IMR-90 (cell line): Measurements from ENCODE around the gene CCDC61. TPM values are rescaled to one million over a fixed set of nuclear protein-coding genes. Genes with fewer than 3 reads are reported as not detected.

ENCODE experiments used
- ATAC-seq: fragments of 200-7000 bp; cut with Tn5 transposase; 2 replicates; pipeline ENCODE4 v1.9.1; 2020; ENCODE audit warnings: low read depth, mild to moderate bottlenecking, moderate library complexity
- BruUV-seq: library from RNA; stranded (reverse); fragments of 400-500 nt; replicated peaks from 2 replicates; lab custom pipeline; 2021; lab: Mats Ljungman, UMichigan
- CTCF ChIA-PET: fragments of 300-600 bp; formaldehyde crosslinking; extraction: SDS; loops from one replicate; lab custom pipeline; 2021; ENCODE audit warnings: antibody characterized with exemption; lab: Yijun Ruan, JAX
- POLR2A ChIA-PET: fragments of 300-600 bp; sonication (Branson Sonifier 250); formaldehyde crosslinking; loops from one replicate; lab custom pipeline; 2022; ENCODE audit warnings: antibody characterized with exemption; ENCODE audit not compliant: unreplicated experiment; lab: Charles Lee
- DNase-seq: peaks from one replicate; pipeline ENCODE4 v3.0.0; 2013
- H2AFZ ChIP-seq: replicated peaks from 2 replicates; pipeline ENCODE3; 2013; ENCODE audit warnings: low read length, mild to moderate bottlenecking; ENCODE audit not compliant: poor library complexity
- H2AK5ac ChIP-seq: 2 replicates; pipeline ENCODE4 v1.6.1; 2013; ENCODE audit warnings: low read depth, low read length, inconsistent platforms
- H2AK9ac ChIP-seq: replicated peaks from 2 replicates; pipeline ENCODE3; 2013; ENCODE audit warnings: mild to moderate bottlenecking, low read depth, low read length, moderate library complexity; ENCODE audit not compliant: poor library complexity
- H2BK120ac ChIP-seq: 2 replicates; pipeline ENCODE4 v1.6.1; 2013; ENCODE audit warnings: low read depth, low read length, inconsistent platforms
- H2BK15ac ChIP-seq: 3 replicates; pipeline ENCODE4 v1.6.1; 2013; ENCODE audit warnings: low read depth, low read length, inconsistent platforms
- H2BK20ac ChIP-seq: 2 replicates; pipeline ENCODE4 v1.6.1; 2013; ENCODE audit warnings: low read depth, mild to moderate bottlenecking, inconsistent platforms, low read length, moderate library complexity
- H2BK5ac ChIP-seq: 2 replicates; pipeline ENCODE4 v1.6.1; 2013; ENCODE audit warnings: mild to moderate bottlenecking, low read depth, low read length, inconsistent platforms; ENCODE audit not compliant: poor library complexity, severe bottlenecking
- H3K14ac ChIP-seq: replicated peaks from 2 replicates; pipeline ENCODE4 v1.6.1; 2013; ENCODE audit warnings: low read depth, low read length, inconsistent platforms
- H3K18ac ChIP-seq: 2 replicates; pipeline ENCODE4 v1.6.1; 2013; ENCODE audit warnings: low read depth, low read length, control low read depth
- H3K23ac ChIP-seq: 2 replicates; pipeline ENCODE4 v1.6.1; 2013; ENCODE audit warnings: low read depth, low read length, inconsistent platforms
- H3K27ac ChIP-seq: 2 replicates; pipeline ENCODE4 v1.5.1; 2013; ENCODE audit warnings: mild to moderate bottlenecking, control low read depth, low read length; ENCODE audit not compliant: insufficient read depth
- H3K27me3 ChIP-seq: 2 replicates; pipeline ENCODE4 v1.6.1; 2013; ENCODE audit warnings: low read length; ENCODE audit not compliant: control insufficient read depth, insufficient read depth
- H3K36me3 ChIP-seq: 2 replicates; pipeline ENCODE4 v1.6.1; 2013; ENCODE audit warnings: low read length, mixed read lengths; ENCODE audit not compliant: control insufficient read depth, insufficient read depth
- H3K4ac ChIP-seq: 2 replicates; pipeline ENCODE4 v1.6.1; 2013; ENCODE audit warnings: low read depth, low read length, inconsistent platforms
- H3K4me1 ChIP-seq: 2 replicates; pipeline ENCODE4 v1.6.1; 2013; ENCODE audit warnings: low read length, mixed read lengths; ENCODE audit not compliant: control insufficient read depth, insufficient read depth
- H3K4me2 ChIP-seq: 2 replicates; pipeline ENCODE4 v1.6.1; 2013; ENCODE audit warnings: low read depth, mild to moderate bottlenecking, control low read depth, low read length, moderate library complexity
- H3K4me3 ChIP-seq: 2 replicates; pipeline ENCODE4 v1.5.1; 2013; ENCODE audit warnings: low read depth, mild to moderate bottlenecking, control low read depth, low read length, moderate library complexity; ENCODE audit not compliant: insufficient read depth
- H3K56ac ChIP-seq: 2 replicates; pipeline ENCODE4 v1.6.1; 2013; ENCODE audit warnings: low read length, inconsistent platforms; ENCODE audit not compliant: insufficient read depth; ENCODE audit errors: extremely low read depth
- H3K79me1 ChIP-seq, 2 experiments: 2 replicates each; pipeline ENCODE4 v1.6.1; 2013; ENCODE audit warnings: low read length in 2 of 2, inconsistent platforms in 1 of 2, low read depth in 1 of 2
- H3K9ac ChIP-seq: 2 replicates; pipeline ENCODE4 v1.6.1; 2013; ENCODE audit warnings: low read depth, low read length, control low read depth
- H3K9me1 ChIP-seq: 2 replicates; pipeline ENCODE4 v1.6.1; 2013; ENCODE audit warnings: low read length, inconsistent platforms; ENCODE audit not compliant: insufficient read depth
- H3K9me3 ChIP-seq: 2 replicates; pipeline ENCODE4 v1.6.1; 2013; ENCODE audit warnings: low read length; ENCODE audit not compliant: control insufficient read depth, insufficient read depth
- H4K20me1 ChIP-seq: 2 replicates; pipeline ENCODE4 v1.6.1; 2013; ENCODE audit warnings: low read length, inconsistent platforms; ENCODE audit not compliant: insufficient read depth
- H4K5ac ChIP-seq: 2 replicates; pipeline ENCODE4 v1.6.1; 2013; ENCODE audit warnings: mild to moderate bottlenecking, low read depth, low read length, control low read depth
- H4K8ac ChIP-seq, 2 experiments: 2 replicates each; pipeline ENCODE4 v1.6.1; 2013; ENCODE audit warnings: low read depth in 2 of 2, low read length in 2 of 2, control low read depth in 1 of 2, inconsistent platforms in 1 of 2
- H4K91ac ChIP-seq: 2 replicates; pipeline ENCODE4 v1.6.1; 2013; ENCODE audit warnings: low read depth, low read length, inconsistent platforms; ENCODE audit not compliant: insufficient read depth
- BHLHE40 ChIP-seq: fragments of 150-350 bp; IDR thresholded peaks from 2 replicates; pipeline ENCODE4 v1.6.1; 2016; ENCODE audit warnings: mild to moderate bottlenecking, low read depth, low read length
- CEBPB ChIP-seq: IDR thresholded peaks from 2 replicates; pipeline ENCODE4 v1.6.1; 2012; ENCODE audit warnings: low read depth, low read length, improper control_type of control experiment
- CHD1 ChIP-seq: IDR thresholded peaks from 2 replicates; pipeline ENCODE4 v1.6.1; 2012; ENCODE audit warnings: low read depth, low read length, improper control_type of control experiment
- CTCF ChIP-seq: conservative IDR thresholded peaks from 2 replicates; pipeline ENCODE4 v1.5.1; 2012; ENCODE audit warnings: mild to moderate bottlenecking, low read depth, low read length, improper control_type of control experiment
- FOS ChIP-seq: fragments of 150-350 bp; IDR thresholded peaks from 2 replicates; pipeline ENCODE4 v1.6.1; 2016; ENCODE audit warnings: low read depth, low read length
- MAFK ChIP-seq: IDR thresholded peaks from 2 replicates; pipeline ENCODE4 v1.6.1; 2012; ENCODE audit warnings: low read depth, low read length, improper control_type of control experiment
- MAZ ChIP-seq: IDR thresholded peaks from 2 replicates; pipeline ENCODE4 v1.6.1; 2012; ENCODE audit warnings: low read depth, mild to moderate bottlenecking, low read length, improper control_type of control experiment, moderate library complexity, borderline replicate concordance
- MXI1 ChIP-seq: IDR thresholded peaks from 2 replicates; pipeline ENCODE4 v1.6.1; 2012; ENCODE audit warnings: low read depth, mild to moderate bottlenecking, low read length, moderate library complexity, borderline replicate concordance
- NFE2L2 ChIP-seq: fragments of 150-350 bp; IDR thresholded peaks from 2 replicates; pipeline ENCODE4 v1.6.1; 2016; ENCODE audit warnings: low read depth, mild to moderate bottlenecking, low read length
- POLR2A ChIP-seq: IDR thresholded peaks from 2 replicates; pipeline ENCODE4 v1.6.1; 2012; ENCODE audit warnings: mild to moderate bottlenecking, low read depth, low read length
- RAD21 ChIP-seq: IDR thresholded peaks from 2 replicates; pipeline ENCODE4 v1.6.1; 2012; ENCODE audit warnings: low read length, improper control_type of control experiment
- RCOR1 ChIP-seq: IDR thresholded peaks from 2 replicates; pipeline ENCODE4 v1.6.1; 2012; ENCODE audit warnings: mild to moderate bottlenecking, low read length, improper control_type of control experiment; ENCODE audit not compliant: insufficient replicate concordance
- RFX5 ChIP-seq: IDR thresholded peaks from 2 replicates; pipeline ENCODE4 v1.8.0; 2012; ENCODE audit warnings: low read depth, mild to moderate bottlenecking, low read length, moderate library complexity
- SMC3 ChIP-seq: fragments of 150-350 bp; IDR thresholded peaks from 2 replicates; pipeline ENCODE4 v1.6.1; 2016; ENCODE audit warnings: low read depth, mild to moderate bottlenecking, antibody characterized with exemption, low read length, moderate library complexity
- WGBS, 2 experiments: methylation state at CpG; one replicate each; pipeline versions ENCODE4 v1.1.5 to v1.1.7; 2013; ENCODE audit warnings: missing lambda C conversion rate in 2 of 2; ENCODE audit not compliant: insufficient read length in 1 of 2; ENCODE audit errors: extremely low coverage in 2 of 2; 5-methylcytosine and 5-hydroxymethylcytosine counted together
- dilution Hi-C: fragments of 300-500 bp; cut with HindIII; formaldehyde crosslinking; loops from one replicate; pipeline ENCODE4 v1.14.3; 2018; ENCODE audit warnings: low sequenced_read_pairs; ENCODE audit not compliant: unreplicated experiment
- in situ Hi-C: fragments of 300-500 bp; cut with MboI; formaldehyde crosslinking; loops from 3 replicates; pipeline ENCODE4 v1.14.3; 2019; ENCODE audit warnings: low sequenced_read_pairs, inconsistent platforms, mixed read lengths
- intact Hi-C: fragments of 100-400 bp; cut with micrococcal nuclease; formaldehyde crosslinking; loops from 2 replicates; pipeline ENCODE4 v1.10.0; 2022
- polyA plus RNA-seq, 3 experiments: library from polyadenylated mRNA; depleted of rRNA; stranded (reverse); fragments of >200 nt; gene quantifications; 2 replicates each; pipeline ENCODE4 v1.2.3, GENCODE V29; 2012; ENCODE audit warnings: low replicate concordance in 1 of 3
- total RNA-seq: library from RNA; depleted of rRNA; stranded (reverse); fragments of >200 nt; gene quantifications from 2 replicates; pipeline ENCODE4 v1.2.3, GENCODE V29; 2012
- TF ChIP-seq, protein P1 (sequence below): fragments of 150-350 bp; IDR thresholded peaks from 2 replicates; pipeline ENCODE4 v1.6.1; 2017; ENCODE audit warnings: mild to moderate bottlenecking, antibody characterized with exemption, low read length, low read depth
- TF ChIP-seq, protein P2 (sequence below): fragments of 150-350 bp; IDR thresholded peaks from 2 replicates; pipeline ENCODE4 v1.6.1; 2016; ENCODE audit warnings: low read depth, mild to moderate bottlenecking, low read length, moderate library complexity, borderline replicate concordance

Gene CCDC61
- total and polyA plus RNA-seq, 2 of the 4 experiments (the other 2 are of a cell fraction), result 3.2 to 9.1 TPM

GRCh38 chr19:45960595-45961235, 34.6 kb upstream of the CCDC61 start:
- DNase-seq (no peak), ATAC-seq (no peak)
- Histone ChIP-seq H2BK120ac (no peak overlapping the region), H2AFZ (no peak overlapping the region), H2BK15ac (no peak overlapping the region), H3K4ac (no peak overlapping the region), H4K91ac (no peak overlapping the region), H3K14ac (no peak overlapping the region), H4K20me1 (no peaks in the 10 kb centered on the region; the same call in 1 of the 2 replicates), H4K8ac (no peak overlapping the region), H2BK5ac (no peak overlapping the region), H3K79me1 (no peaks in the 10 kb centered on the region), H3K27me3 (peaks cover 24% of the 10 kb centered on the region), H3K23ac (no peak overlapping the region), H4K5ac (no peak overlapping the region), H3K18ac (no peak overlapping the region), H3K9ac (no peak overlapping the region), H2AK9ac (no peak overlapping the region), H2AK5ac (no peak overlapping the region), H3K56ac (no peak overlapping the region), H2BK20ac (no peak overlapping the region), H3K36me3 (no peaks in the 10 kb centered on the region), H3K9me3 (no peaks in the 10 kb centered on the region), H3K9me1 (peaks cover 4% of the 10 kb centered on the region; the same call in 1 of the 2 replicates), H3K27ac (no peak overlapping the region), H3K4me3 (no peak overlapping the region), H3K4me1 (no peaks in the 10 kb centered on the region), H3K4me2 (no peak overlapping the region)
- intact Hi-C loops, result no loop called here
- ChIA-PET POLR2A (no interaction called here), CTCF (no interaction called here)
- in situ Hi-C loops, result no loop called here
- TF ChIP-seq CTCF, result no peak
- no peak for TF ChIP-seq POLR2A
- TF ChIP-seq RFX5, result no peak
- TF ChIP-seq MXI1, result no peak
- no peak for TF ChIP-seq SMC3
- no peak for TF ChIP-seq MAFK
- no peak for TF ChIP-seq MAZ
- no peak for TF ChIP-seq BHLHE40
- TF ChIP-seq, protein P1, sequence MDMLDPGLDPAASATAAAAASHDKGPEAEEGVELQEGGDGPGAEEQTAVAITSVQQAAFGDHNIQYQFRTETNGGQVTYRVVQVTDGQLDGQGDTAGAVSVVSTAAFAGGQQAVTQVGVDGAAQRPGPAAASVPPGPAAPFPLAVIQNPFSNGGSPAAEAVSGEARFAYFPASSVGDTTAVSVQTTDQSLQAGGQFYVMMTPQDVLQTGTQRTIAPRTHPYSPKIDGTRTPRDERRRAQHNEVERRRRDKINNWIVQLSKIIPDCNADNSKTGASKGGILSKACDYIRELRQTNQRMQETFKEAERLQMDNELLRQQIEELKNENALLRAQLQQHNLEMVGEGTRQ, result no peak
- TF ChIP-seq CHD1, result no peak
- TF ChIP-seq RAD21, result no peak
- TF ChIP-seq, protein P2, sequence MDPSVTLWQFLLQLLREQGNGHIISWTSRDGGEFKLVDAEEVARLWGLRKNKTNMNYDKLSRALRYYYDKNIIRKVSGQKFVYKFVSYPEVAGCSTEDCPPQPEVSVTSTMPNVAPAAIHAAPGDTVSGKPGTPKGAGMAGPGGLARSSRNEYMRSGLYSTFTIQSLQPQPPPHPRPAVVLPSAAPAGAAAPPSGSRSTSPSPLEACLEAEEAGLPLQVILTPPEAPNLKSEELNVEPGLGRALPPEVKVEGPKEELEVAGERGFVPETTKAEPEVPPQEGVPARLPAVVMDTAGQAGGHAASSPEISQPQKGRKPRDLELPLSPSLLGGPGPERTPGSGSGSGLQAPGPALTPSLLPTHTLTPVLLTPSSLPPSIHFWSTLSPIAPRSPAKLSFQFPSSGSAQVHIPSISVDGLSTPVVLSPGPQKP, result no peak
- no peak for TF ChIP-seq FOS
- TF ChIP-seq CEBPB, result no peak
- no peak for TF ChIP-seq RCOR1
- TF ChIP-seq NFE2L2, result no peak
- dilution Hi-C loops, result no loop called here
- WGBS, 2 experiments, result no CpG with 5 or more reads among the region's 19 CpGs
- no TSS peak for BruUV-seq
